ENCODE measurements around the gene ANK3.

The ANK3 gene

DNA sequence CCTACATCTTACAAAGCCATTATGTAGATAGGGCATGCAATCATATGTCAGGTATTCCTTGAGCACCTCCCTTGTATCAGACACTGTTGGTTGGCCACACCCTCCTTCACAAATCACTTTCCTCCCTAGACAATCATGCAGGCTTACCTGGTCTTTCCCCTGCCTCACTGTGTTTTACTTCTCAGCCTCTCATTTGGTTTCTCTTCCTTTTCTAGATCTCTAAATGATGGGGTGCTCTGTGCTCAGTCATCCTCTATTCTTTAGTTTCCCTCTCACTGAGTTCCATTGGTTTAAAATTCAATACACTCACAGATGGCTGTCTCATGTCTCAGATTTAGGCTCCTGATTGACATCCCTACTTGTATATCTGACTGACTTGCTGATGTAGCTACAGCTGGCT is 31.4 kb downstream of the ANK3 start:
- FAIRE-seq (no peak), DNase-seq (ENCODE audit: insufficient read length, low spot score) (no peak)
- no peak for TF ChIP-seq POLR2A (IDR thresholded peaks at IDR 0.05; ENCODE audit: low read depth, low read length)

DNA sequence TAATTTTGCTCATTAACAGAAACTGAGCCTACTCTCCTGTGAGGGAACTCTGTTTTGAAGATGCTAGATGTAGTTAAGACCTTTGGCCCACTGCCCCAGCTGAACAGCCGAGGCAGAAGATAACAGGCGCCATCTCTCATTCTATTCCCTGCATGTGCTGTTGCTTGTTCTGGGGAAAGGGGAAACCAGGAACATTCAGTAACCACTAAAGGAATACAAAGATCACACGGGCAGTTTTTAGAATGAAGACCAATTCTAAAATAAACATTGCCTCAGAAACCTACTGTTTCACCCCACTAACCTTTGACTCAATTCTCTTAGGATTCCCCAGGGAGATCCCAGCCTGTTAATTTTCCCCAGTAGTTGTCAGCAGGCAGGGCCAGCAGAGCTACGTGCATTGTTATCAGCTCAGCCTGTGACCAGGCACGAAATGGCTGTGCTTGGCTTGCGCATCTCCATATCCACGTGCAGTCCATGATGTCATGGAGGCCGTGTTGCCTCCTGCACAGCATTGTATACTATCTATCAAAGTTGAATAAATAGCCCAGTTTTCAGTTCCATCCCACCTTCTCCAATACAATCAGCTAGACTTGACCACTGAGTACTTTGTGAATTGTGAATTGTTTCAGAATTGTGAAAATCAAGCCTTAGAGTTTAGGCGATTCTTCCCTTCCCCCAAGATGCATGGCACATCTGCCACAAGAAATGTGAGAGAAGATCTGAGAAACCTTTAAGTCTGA is 36.0 kb downstream of the ANK3 start:
- no peak for DNase-seq (ENCODE audit: insufficient read length, low spot score)
- no peak for TF ChIP-seq POLR2A (IDR thresholded peaks at IDR 0.05; ENCODE audit: low read depth, low read length)
- FAIRE-seq: no peak

DNA sequence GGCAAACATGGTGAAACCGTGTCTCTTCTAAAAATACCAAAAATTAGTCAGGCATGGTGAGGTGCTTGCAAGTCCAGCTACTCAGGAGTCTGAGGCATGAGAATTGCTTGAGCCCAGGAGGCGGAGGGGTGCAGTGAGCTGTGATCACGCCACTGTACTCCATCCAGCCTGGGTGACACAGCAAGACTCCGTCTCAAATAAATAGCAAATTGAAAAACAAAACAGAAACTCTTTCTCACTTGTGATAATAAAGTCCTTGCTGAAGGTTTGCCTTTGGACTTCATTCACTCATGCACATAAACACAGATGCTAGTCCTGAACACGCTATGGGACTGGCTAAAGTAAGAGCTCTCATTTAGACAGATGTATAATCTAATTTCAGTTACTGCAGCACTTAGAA is 37.6 kb downstream of the ANK3 start:
- FAIRE-seq (no peak), DNase-seq (ENCODE audit: insufficient read length, low spot score) (no peak)
- no peak for TF ChIP-seq POLR2A (IDR thresholded peaks at IDR 0.05; ENCODE audit: low read depth, low read length)

DNA sequence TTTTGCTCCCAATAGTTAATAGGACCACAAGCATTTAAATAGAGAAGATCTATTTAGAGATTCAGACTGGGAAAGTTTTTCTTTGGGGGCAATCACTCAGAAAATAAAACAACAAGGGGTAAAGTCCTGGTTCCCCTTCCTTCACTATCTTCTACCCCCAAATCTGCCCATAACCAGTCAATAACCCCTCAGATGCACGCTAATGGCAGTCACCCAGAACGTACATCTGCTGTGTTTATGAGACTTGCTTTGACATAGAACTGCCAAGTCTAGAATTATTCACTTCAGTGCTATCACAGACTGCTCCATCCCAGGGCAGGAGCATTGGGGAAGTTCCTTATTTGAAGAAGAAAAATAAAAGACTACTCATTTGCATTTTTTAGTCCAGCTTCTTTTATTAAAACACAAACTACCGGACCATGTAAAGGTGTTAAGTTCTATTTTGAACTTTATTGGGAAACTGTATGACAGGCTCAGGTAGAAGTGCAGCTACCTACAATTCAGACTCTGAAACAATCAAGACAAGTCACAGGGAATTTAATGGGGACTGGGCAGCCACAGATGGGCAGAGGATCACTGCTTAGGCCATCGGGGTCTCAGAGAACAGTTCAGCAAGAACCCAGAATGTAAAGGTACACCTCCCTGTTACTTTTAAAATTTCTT is 38.4 kb downstream of the ANK3 start:
- FAIRE-seq (no peak), DNase-seq (ENCODE audit: insufficient read length, low spot score) (no peak)
- no peak for TF ChIP-seq POLR2A (IDR thresholded peaks at IDR 0.05; ENCODE audit: low read depth, low read length)

DNA sequence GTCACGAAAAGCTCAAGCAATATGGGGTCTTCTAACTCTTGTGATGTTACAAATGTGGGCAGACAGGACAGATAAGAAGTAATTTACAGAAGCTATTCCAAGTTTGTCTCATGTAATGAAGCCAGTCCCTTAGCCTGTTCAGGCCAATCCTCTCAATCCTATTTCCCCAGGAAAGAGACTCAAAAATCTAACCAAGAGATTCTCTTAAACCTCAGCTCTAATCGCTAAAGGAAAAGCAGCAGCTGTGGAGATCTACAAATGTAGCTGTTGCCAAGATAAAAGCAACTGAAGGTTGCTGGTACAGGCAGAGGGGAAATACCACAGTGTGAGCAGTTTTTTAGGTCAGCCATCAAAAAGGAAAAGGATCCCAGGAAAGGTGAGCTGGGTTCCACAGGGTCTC is 39.3 kb downstream of the ANK3 start:
- FAIRE-seq (no peak), DNase-seq (ENCODE audit: insufficient read length, low spot score) (no peak)
- no peak for TF ChIP-seq POLR2A (IDR thresholded peaks at IDR 0.05; ENCODE audit: low read depth, low read length)

DNA sequence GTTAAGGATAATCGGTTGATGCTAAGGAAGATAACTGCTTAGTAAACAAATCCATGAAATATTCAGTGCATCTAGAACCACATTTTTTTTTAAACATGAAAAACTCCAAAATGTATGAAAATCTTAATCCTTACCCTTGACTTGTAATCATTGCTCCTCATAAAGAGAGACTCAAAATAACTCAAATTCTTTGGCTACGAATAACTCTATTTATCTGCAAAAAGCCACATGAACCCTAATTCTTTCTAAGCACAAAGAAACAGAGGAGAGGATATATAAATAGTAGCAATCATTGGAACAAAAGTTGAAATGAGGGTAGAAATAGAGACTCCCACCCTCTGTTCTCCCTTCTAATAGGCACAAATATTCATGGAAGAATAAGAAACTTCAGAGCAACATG is 40.2 kb downstream of the ANK3 start:
- no peak for TF ChIP-seq POLR2A (IDR thresholded peaks at IDR 0.05; ENCODE audit: low read depth, low read length)
- DNase-seq (ENCODE audit: insufficient read length, low spot score) (no peak), FAIRE-seq (no peak)

DNA sequence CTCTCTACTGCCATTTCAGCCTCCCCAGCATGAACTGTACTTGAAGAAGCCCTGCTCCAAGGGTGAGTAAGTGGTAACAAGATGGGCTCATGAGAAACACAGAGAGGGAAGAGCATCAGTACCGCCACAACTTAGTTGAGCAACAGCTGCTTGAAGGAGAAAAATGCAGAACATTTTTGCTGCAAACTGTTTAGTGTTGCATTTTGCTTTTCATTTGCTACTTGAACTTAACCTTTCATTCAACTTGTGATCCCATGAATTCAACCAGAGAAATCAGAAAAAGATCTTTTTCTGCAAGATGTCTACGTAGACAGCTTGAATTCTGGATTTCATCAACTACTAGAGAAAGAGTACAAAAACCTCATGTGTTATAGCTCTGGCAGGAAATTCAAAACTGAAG is 40.7 kb downstream of the ANK3 start:
- no peak for DNase-seq (ENCODE audit: insufficient read length, low spot score)
- no peak for TF ChIP-seq POLR2A (IDR thresholded peaks at IDR 0.05; ENCODE audit: low read depth, low read length)
- FAIRE-seq: peak; percentile 86

DNA sequence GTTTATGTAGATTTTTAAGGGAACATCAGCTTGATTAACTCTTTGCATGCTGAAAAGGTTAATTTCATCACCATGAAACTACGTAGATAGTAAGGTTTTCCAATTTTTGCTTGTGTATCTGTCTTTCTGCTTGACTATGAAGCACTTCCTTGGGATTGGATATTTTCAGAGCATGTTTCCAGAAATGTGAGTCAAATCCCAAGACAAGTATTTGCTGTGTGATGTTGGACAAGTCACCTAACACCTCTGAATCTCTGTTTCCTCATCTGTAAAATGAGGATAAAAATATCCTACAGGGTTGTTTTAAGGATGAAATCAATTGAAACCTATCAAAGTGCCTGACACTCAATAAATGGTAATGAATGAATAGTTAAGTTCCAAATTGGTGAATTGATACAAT is 42.4 kb downstream of the ANK3 start:
- TF ChIP-seq POLR2A (IDR thresholded peaks at IDR 0.05; ENCODE audit: low read depth, low read length): no peak
- no peak for DNase-seq (ENCODE audit: insufficient read length, low spot score)
- no peak for FAIRE-seq

DNA sequence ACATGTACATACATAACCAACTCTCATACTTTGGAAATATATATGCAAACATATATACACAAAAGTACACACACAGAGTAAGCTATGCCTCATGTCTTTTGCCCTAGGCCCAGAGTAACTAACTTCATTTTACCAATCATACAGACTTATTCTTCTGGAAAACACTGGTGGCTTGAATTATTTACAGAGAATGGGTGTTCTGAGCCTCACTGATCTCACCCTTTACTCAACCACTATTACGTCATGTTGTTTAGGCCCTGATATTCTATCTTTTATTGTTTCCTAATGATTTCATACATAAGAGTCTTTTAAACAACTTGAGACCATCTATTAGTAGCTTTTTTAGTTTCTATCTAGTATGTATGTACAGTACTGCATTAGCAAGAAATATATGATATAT is 43.0 kb downstream of the ANK3 start:
- DNase-seq (ENCODE audit: insufficient read length, low spot score) (no peak), FAIRE-seq (no peak)
- TF ChIP-seq POLR2A (IDR thresholded peaks at IDR 0.05; ENCODE audit: low read depth, low read length): no peak

DNA sequence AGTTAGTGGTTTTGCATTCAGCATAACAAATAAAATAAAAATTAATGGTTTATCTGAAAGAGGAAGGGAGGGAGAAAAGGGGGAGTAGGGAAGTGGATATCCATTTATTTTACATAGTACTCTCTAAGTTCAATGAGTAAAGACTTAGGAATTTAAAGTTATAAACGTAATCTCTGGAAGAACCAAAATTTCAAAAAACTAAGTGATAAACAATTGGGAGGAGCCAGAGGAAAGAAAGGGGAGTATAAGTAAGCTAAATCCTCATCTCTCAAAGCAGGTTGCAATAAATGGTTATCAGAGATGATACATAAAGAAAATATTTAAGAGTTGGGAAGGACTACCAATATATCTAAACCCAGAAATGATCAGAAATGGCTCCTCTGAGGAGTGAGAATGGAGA is 46.4 kb downstream of the ANK3 start:
- no peak for TF ChIP-seq POLR2A (IDR thresholded peaks at IDR 0.05; ENCODE audit: low read depth, low read length)
- DNase-seq (ENCODE audit: insufficient read length, low spot score): no peak
- no peak for FAIRE-seq

DNA sequence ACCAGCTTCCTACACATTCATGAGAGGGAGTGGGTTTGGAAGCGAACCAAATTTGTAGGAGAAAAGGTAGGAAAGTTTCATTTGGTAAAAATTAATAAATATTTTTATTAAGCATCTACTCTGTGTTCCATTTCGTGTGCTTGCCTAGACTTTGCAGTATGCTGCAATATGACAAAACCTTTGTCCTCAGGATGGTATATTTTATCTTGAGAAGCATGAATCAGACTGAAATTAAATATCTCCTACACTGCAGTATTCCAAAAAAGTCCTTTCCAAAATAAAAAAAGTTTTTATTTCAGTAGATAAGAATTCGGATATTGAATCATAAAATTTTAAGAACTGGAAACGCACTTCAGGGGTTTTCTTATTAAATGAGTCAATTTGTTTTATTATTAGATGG is 47.7 kb downstream of the ANK3 start:
- TF ChIP-seq POLR2A (IDR thresholded peaks at IDR 0.05; ENCODE audit: low read depth, low read length): no peak
- FAIRE-seq (no peak), DNase-seq (ENCODE audit: insufficient read length, low spot score) (no peak)

DNA sequence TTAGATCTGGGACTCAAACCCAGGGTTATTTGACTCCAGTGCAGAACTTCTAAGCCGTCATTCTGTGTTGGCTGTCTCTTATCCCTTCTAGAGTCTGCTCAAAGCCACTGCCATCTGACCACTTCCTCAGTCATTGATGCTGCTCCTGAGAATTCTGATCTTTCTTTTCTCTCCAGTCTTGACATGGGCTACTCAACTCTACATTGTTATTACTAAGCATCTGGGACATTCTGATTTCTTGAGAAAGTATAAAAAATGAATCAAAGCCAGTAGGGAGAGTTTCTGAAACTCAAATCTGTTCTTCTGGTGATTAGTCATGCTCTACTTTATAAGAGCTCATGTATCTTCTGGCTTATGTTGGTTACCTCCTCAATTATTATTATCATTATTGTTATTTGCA is 48.7 kb downstream of the ANK3 start:
- FAIRE-seq (no peak), DNase-seq (ENCODE audit: insufficient read length, low spot score) (no peak)
- TF ChIP-seq POLR2A (IDR thresholded peaks at IDR 0.05; ENCODE audit: low read depth, low read length): no peak

DNA sequence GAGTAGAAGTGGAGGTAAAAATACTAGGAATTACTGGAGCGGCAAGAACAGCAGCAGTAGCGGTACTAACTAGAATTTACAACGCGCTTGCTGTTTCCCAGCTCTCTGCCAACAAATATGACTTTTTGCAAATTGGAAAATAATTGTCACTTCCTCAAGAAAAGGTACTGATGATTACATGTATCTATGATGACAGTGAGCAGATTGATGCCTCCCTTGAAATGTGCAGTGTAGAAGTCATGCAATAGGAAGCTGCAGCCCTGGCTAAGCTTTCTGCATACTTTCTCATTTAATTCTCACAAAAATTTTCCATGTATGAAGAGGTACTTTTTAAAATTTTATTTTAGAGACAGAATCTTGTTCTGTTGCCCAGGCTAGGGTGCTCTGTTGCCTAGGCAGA is 49.9 kb downstream of the ANK3 start:
- no peak for TF ChIP-seq POLR2A (IDR thresholded peaks at IDR 0.05; ENCODE audit: low read depth, low read length)
- DNase-seq (ENCODE audit: insufficient read length, low spot score) (no peak), FAIRE-seq (no peak)

DNA sequence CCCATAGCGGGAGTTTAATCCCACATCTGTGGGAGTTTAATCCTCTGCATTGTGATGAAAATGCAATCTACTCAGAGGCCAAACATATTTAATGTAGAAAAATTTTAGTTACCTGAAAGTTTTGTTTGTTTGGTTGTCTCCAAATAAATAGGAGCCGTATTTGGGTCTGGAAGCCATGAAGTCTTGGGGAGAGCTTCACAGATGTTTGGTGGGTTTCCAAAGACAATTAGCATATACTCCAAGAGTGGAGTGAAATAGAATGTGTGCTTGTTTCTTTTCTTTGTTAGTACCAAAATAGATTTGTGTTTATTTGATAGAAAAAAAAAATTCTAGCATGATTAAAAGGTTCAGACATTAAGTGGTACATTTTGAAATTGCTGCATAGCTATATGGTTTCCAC is 50.9 kb downstream of the ANK3 start:
- DNase-seq (ENCODE audit: insufficient read length, low spot score) (no peak), FAIRE-seq (no peak)
- no peak for TF ChIP-seq POLR2A (IDR thresholded peaks at IDR 0.05; ENCODE audit: low read depth, low read length)

DNA sequence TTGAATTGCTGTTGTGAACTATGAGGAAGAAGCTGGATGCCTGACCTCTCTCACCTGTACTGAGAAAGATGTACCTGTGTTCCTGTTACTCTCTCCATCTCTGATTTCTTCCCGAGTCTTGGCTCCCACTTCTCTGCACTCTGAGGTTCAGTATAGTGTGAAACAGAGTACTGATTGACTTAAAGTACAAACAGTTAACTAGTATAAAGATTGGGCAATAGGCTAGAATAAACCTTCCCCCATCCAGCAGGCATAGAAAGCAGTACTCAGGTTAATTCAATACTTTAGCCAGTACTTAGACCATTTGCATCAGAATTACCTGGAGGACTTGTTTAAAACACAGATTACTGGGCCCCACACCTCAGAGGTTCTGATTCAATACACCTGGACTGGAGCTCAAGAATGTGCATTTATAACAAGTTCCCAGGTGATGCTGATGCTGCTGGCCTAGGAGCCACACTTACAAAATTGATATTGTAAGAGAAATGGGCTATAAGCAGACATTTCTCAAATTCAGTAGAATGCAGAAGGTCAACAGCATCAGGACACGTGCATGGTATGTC is 51.6 kb downstream of the ANK3 start:
- FAIRE-seq: no peak
- no peak for TF ChIP-seq POLR2A (IDR thresholded peaks at IDR 0.05; ENCODE audit: low read depth, low read length)
- no peak for DNase-seq (ENCODE audit: insufficient read length, low spot score)

Measured in H54 (cell line).